C4-2B (cell line): ENCODE data around the gene ATXN7L1.

Experiments
- CTCF ChIP-seq: fragments of 450-650 bp; conservative IDR thresholded peaks from 2 replicates; pipeline ENCODE4 v1.5.1; 2017; ENCODE audit warnings: mild to moderate bottlenecking
- ZFX ChIP-seq: fragments of 450-650 bp; IDR thresholded peaks from 2 replicates; pipeline ENCODE4 v1.6.1; 2017

GRCh38 chr7:105794741-105795729 lies 81.4 kb downstream of the ATXN7L1 start:
- TF ChIP-seq CTCF = no peak
- TF ChIP-seq ZFX = no peak
